ENCODE data around the gene PRTFDC1.

GRCh38 chr10:24816868-24817396, 135.5 kb downstream of the PRTFDC1 start:
- TF ChIP-seq POLR2A (IDR thresholded peaks at IDR 0.05) (no peak), CTCF (IDR thresholded peaks at IDR 0.05) (no peak), EP300 (IDR thresholded peaks at IDR 0.05) (no peak)
